ENCODE data around the gene CDHR5.

Gene CDHR5

DNA sequence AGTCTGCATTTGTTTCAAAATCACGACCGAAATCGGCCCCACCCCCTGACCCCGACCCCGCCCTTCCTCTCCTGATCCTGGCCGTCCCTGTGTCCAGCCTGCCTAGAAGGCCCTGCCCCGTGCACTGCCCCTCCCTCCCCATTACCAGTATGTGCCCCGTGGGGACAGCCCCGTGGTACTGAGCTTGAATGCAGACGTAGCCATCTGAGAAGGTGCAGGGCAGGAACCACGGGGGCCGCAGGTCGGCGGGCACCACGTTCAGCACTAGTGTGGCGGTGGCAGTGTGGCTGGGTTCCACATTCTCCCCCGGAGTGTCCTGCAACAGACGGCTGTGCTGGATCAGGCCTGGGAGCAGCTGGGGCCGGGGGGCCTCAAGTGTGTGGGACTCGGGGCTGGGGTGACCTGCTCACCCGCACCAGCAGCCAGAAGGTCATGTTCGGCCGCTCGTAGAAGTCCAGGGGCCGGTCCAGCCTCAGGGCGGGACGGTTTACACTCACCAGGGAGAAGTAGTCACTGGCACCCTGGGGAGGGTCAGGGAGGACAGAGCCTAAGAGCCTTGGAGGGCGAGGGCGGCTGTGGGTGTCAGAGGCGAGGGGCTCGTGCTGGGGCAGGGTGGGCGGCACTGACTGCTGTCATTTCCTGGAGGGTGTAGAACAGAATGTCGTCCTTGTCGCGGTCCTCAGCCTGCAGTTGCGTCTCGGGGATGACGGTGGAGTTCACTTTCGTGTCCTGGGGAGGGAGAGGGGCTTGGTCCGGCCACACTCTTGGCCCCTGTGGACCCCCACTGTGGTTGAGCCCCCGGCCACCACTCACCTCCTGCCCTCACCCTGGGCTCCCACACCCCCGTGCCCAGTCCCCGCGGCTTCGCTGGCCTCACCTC is 3.6 kb downstream of the CDHR5 start:
- no peak for DNase-seq

GRCh38 chr11:620201-620600 is 4.6 kb downstream of the CDHR5 start:
- no peak for DNase-seq

DNA sequence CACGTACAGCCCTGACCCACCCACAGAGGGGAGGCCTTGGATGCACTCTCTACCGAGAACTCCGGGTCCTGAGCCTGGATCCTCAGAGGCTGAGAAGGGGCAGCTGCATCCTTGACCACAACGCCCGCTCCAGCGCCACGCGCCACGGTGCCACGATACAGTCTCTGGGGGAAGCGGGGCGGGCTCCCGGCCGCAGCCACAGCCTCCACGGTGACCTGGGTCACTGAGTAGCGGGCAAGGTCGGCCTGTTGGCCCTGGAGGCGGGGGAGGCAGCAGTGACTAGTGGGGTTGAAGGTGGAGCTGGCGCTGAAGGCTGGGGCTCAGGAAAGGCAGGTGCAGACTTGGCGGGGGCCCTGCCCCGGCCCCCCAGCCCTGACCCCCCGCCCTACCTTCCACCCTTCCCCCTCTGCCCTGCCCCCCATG is 5.1 kb downstream of the CDHR5 start:
- DNase-seq = no peak

GRCh38 chr11:618856-619627 is 5.7 kb downstream of the CDHR5 start:
- DNase-seq = no peak

GRCh38 chr11:617912-618682 is 6.7 kb downstream of the CDHR5 start:
- no peak for DNase-seq

GRCh38 chr11:617199-617911 is 7.4 kb downstream of the CDHR5 start:
- DNase-seq = no peak

DNA sequence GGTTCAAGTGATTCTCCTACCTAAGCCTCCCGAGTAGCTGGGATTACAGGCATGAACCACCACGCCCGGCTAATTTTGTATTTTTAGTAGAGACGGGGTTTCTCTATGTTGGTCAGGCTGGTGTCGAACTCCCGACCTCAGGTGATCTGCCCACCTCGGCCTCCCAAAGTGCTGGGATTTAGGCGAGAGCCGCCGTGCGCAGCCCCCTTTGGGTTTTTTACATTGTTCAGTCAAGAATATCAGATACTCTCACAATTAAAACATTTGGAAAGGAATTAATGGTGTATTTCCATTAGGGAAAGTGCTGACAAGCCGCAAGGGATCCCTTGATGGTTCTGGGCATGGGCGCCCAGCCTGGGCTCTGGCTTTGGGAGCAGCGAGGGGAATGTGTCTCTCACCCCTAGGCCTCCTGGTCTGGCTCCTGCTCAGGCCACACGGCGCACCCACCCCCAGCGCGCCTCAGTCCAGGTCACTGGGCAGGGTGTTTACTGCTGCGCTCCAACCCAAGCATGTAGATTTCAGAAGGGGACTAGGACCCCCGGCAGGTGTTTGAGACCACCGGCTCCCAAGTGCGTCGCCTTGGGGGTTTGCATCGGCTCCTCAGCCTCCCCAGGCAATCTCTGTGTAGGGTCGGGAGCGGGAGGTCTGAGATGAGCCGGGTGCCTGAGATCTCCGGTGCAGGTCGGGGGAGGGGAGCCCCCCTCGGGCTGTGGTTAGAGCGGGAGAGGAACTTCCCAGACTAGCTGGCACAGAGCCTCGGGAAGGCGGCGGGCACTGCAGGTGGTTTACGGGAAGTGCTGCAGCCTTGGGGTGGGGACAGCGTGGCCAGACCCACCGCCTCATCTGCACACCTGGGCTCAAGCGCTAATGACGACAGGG is 8.2 kb downstream of the CDHR5 start:
- DNase-seq = no peak

- DNase-seq = peak; percentile 95
Observed at GRCh38 chr11:615504-616319, 9.0 kb downstream of the CDHR5 start, which contains the start of gene IRF7. Gene IRF7, minus strand, starts transcription at chr11:615950. Its CDS starts 586 bp downstream, at chr11:615364.

DNA sequence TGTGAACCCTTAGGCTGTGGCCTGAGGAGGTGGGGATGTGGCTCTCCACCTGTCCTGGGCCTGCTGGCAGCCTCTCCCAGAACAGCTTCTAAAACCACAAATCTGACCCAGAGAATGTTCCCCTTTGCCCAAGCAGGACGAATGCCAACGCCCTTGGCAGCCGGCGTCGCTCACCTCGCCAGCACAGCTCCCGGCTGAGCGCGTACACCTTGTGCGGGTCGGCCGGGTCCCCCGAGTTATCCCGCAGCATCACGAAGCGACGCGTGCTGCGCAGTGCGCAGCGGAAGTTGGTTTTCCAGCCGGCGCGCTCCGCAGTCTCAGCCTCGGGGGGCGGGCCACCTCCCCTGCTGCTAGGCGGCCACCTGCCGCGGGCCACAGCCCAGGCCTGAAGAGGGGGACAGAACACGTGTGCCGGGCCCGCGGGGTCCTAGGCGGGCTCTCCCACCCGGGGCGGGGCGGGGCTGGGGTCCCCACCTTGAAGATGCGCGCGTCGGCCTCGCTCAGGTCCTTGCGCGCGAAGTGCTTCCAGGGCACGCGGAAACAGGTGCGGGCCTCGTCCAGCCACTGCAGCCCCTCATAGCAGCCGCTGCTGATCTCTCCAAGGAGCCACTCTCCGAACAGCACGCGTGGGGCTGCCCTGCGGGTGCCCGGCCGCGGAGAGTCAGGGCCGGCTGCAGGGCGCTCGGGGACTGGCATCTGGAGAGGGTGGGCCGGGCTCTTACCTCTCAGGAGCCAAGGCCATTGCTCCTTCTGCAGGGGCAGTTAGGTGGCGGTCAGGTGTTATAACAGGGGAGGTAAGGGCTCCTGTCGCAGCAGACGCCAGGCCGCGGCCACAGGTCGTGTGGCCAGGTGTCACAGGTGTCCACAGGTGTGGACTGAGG is 9.9 kb downstream of the CDHR5 start:
- peak; percentile 28 for DNase-seq

- DNase-seq = peak; percentile 36
Observed at GRCh38 chr11:614021-614622, 10.6 kb downstream of the CDHR5 start.

DNA sequence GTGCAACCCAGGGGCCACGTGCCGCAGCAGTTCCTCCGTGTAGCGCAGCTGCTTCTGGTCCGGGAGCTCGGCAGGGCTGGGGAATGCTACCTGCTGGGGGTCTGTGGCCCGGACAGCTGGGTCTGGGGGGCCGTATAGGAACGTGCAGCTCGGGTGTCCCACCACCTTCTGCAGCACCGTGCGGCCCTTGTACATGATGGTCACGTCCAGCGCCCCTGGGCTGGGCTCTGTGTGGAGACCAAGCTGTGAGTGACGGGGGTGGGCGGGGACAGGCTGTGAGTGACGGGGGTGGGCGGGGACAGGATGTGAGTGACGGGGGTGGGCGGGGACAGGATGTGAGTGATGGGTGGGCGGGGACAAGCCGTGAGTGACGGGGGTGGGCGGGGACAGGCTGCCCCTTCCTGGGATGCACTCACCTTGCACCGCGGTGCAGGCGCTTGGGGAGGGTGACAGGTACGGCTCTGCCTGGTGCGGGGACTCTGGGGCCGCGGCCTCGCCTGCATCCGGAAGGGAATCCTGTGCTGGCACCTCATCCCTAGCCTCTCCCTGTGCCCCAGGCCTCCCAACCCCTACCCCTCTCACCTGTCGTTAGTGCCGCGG is 11.3 kb downstream of the CDHR5 start:
- peak; percentile 60 for DNase-seq

- DNase-seq = no peak
Observed at GRCh38 chr11:612961-613300, 11.8 kb downstream of the CDHR5 start.

- DNase-seq = peak; percentile 48
Observed at GRCh38 chr11:612201-612960, 12.4 kb downstream of the CDHR5 start.

DNA sequence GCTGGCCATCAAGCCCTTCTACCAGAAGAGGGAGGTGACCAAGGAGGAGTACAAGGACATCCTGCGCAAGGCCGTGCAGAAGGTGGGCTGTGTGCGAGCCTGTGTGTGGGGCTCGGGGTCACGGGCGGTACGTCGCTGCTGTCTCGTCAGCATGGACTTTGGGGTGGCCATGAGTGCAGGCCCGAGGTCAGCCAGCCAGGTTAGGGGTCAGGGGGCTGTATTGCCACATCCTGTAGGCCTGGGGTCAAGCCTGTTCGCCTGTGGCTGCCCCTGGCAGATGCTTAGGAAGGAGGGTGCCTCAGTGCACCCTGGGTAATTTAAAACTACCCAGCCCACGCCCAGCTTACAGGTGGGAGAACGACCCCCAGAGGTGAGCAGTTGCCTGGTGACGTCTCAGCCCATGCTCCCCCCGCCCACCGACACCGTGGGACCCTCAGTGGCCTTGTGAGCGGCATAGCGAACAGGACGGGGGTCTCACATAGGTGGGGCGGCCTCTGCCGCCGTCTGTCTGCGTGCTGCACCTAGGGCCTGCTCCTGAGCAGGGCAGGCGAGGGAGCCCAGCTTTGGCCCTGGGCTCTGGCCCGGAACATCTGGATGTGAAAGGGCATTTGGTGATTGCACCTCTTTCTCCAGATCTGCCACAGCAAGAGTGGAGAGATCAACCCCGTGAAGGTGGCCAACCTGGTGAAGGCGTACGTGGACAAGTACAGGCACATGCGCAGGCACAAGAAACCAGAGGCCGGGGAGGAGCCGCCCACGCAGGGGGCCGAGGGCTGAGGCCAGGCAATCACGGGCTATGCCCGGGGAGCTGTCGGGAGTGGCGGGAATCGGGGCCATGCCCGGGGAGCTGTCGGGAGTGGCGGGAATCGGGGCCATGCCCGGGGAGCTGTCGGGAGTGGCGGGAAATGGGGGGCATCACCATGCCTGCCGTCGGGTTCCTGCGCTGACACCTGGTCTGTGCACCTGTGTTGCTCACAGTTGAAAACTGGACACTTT is 13.5 kb downstream of the CDHR5 start:
- no peak for DNase-seq

DNA sequence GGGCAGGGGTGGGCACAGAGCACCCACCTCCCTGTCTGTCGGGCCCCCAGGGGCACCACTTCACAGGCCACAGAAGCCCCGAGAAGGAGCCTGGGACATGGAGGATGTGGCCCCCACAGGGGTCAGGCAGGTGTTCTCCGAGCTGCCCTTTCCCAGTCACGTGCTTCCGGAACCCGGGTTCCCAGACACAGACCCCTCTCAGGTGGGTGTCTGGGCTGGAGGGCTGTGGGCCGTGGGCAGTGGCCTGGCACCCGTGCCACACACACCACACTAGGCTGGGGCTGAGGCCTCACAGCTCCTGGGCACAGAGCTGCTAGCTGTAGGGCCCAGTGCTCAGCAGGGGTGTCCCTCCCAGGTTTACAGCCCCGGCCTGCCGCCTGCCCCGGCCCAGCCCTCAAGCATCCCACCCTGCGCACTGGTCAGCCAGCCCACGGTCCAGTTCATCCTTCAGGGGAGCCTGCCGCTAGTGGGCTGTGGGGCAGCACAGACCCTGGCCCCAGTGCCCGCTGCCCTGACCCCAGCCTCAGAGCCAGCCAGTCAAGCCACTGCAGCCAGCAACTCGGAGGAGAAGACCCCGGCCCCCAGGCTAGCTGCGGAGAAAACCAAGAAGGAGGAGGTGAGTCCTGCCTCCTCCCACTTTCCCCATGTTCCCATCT is 14.5 kb downstream of the CDHR5 start:
- DNase-seq = no peak

- DNase-seq = no peak
Observed at GRCh38 chr11:609341-609811, 15.4 kb downstream of the CDHR5 start.

Data from EL (cell line).